Amniotic stem cell (primary cell): ENCODE data around the gene WDFY3.

ENCODE experiments used
- DNase-seq: peaks from one replicate; lab custom pipeline; 2025; lab: John Stamatoyannopoulos, UW

WDFY3 gene

GRCh38 chr4:84790769-84791565, 175.5 kb downstream of the WDFY3 start:
- DNase-seq = no peak

- no peak for DNase-seq
Measured at GRCh38 chr4:84786478-84786877, 180.0 kb downstream of the WDFY3 start.

GRCh38 chr4:84782517-84782916, 184.0 kb downstream of the WDFY3 start:
- no peak for DNase-seq

GRCh38 chr4:84780719-84781118, 185.8 kb downstream of the WDFY3 start:
- DNase-seq = no peak

- DNase-seq = no peak
Measured at GRCh38 chr4:84778041-84778440, 188.4 kb downstream of the WDFY3 start.

- DNase-seq = no peak
Measured at GRCh38 chr4:84767168-84767567, 199.3 kb downstream of the WDFY3 start.

GRCh38 chr4:84753321-84753972, 213.0 kb downstream of the WDFY3 start:
- DNase-seq = no peak

GRCh38 chr4:84751707-84752106, 214.8 kb downstream of the WDFY3 start:
- no peak for DNase-seq

GRCh38 chr4:84750960-84751283, 215.6 kb downstream of the WDFY3 start:
- no peak for DNase-seq

GRCh38 chr4:84750260-84750959, 216.1 kb downstream of the WDFY3 start:
- DNase-seq = peak; percentile 20

- no peak for DNase-seq
Measured at GRCh38 chr4:84740057-84740456, 226.4 kb downstream of the WDFY3 start.

- DNase-seq = no peak
Measured at GRCh38 chr4:84738622-84739021, 227.9 kb downstream of the WDFY3 start.

- DNase-seq = no peak
Measured at GRCh38 chr4:84737656-84738055, 228.8 kb downstream of the WDFY3 start.

- no peak for DNase-seq
Measured at GRCh38 chr4:84734037-84734436, 232.5 kb downstream of the WDFY3 start.

- DNase-seq = no peak
Measured at GRCh38 chr4:84733343-84734033, 233.0 kb downstream of the WDFY3 start.

GRCh38 chr4:84730375-84730774, 236.1 kb downstream of the WDFY3 start:
- no peak for DNase-seq

- DNase-seq = no peak
Measured at GRCh38 chr4:84727491-84727890, 239.0 kb downstream of the WDFY3 start.

- DNase-seq = no peak
Measured at GRCh38 chr4:84726356-84726755, 240.1 kb downstream of the WDFY3 start.

GRCh38 chr4:84722720-84723119, 243.8 kb downstream of the WDFY3 start:
- no peak for DNase-seq

GRCh38 chr4:84719115-84719514, 247.4 kb downstream of the WDFY3 start:
- no peak for DNase-seq

- no peak for DNase-seq
Measured at GRCh38 chr4:84718699-84719098, 247.8 kb downstream of the WDFY3 start.

- no peak for DNase-seq
Measured at GRCh38 chr4:84710548-84710947, 255.9 kb downstream of the WDFY3 start.
